Lung (tissue), 12 donors: ENCODE measurements around the gene PTPN18. TPM values are rescaled to one million over a fixed set of nuclear protein-coding genes. Genes with fewer than 3 reads are reported as not detected.

ENCODE experiments used
- ATAC-seq: fragments of 200-7000 bp; cut with Tn5 transposase; one replicate; pipeline ENCODE4 v1.9.1; 2020; ENCODE audit warnings: moderate number of reproducible peaks; ENCODE audit not compliant: insufficient read depth, low FRiP score
- DNase-seq, 3 donors: peaks; one replicate each; pipeline ENCODE4 v3.0.0-alpha.2; 2013 to 2017
- H3K27ac ChIP-seq, 2 donors: one replicate each; pipeline ENCODE4 v1.5.1; 2013; ENCODE audit warnings: mild to moderate bottlenecking in 2 of 2, moderate library complexity in 2 of 2, control low read depth in 1 of 2, inconsistent platforms in 1 of 2, low read depth in 1 of 2, low read length in 1 of 2
- H3K27me3 ChIP-seq, 3 donors: one replicate each; pipeline ENCODE4 v1.5.1; 2013; ENCODE audit warnings: low read length in 2 of 3; ENCODE audit not compliant: control insufficient read depth in 3 of 3, insufficient read depth in 3 of 3
- H3K36me3 ChIP-seq, 4 donors: one replicate each; pipeline ENCODE4 v1.5.1; 2013; ENCODE audit warnings: low read length in 4 of 4, mild to moderate bottlenecking in 1 of 4, moderate library complexity in 1 of 4; ENCODE audit not compliant: control insufficient read depth in 4 of 4, insufficient read depth in 4 of 4
- H3K4me1 ChIP-seq, 5 donors: one replicate each; pipeline ENCODE4 v1.5.1; 2013; ENCODE audit warnings: low read length in 5 of 5, mild to moderate bottlenecking in 2 of 5, moderate library complexity in 1 of 5; ENCODE audit not compliant: control insufficient read depth in 5 of 5, insufficient read depth in 5 of 5
- H3K4me3 ChIP-seq: one replicate; pipeline ENCODE4 v1.5.1; 2013; ENCODE audit warnings: mild to moderate bottlenecking, control low read depth, moderate library complexity
- H3K9ac ChIP-seq, 2 donors: one replicate each; pipeline ENCODE4 v1.5.1; 2013; ENCODE audit warnings: low read length in 2 of 2, control low read depth in 1 of 2; ENCODE audit not compliant: insufficient read depth in 1 of 2
- H3K9me3 ChIP-seq, 4 donors: one replicate each; pipeline ENCODE4 v1.5.1; 2013; ENCODE audit warnings: low read length in 3 of 4, mild to moderate bottlenecking in 1 of 4, moderate library complexity in 1 of 4; ENCODE audit not compliant: control insufficient read depth in 4 of 4, insufficient read depth in 3 of 4
- CTCF ChIP-seq: IDR thresholded peaks from 2 replicates; pipeline ENCODE4 v1.5.1; 2012; ENCODE audit warnings: mild to moderate bottlenecking; ENCODE audit errors: control extremely low read depth, extremely low read depth
- WGBS, 2 donors: extraction: QIAGEN DNeasy Blood & Tissue Kit; methylation state at CpG; one replicate each; pipeline ENCODE4 v1.1.7; 2013; 5-methylcytosine and 5-hydroxymethylcytosine counted together
- polyA plus RNA-seq, 2 donors: library from polyadenylated mRNA; stranded (reverse); fragments of 200-250 nt; gene quantifications; one replicate each; pipeline ENCODE4 v1.2.1, GENCODE V29; 2013
- total RNA-seq, 2 donors: library from RNA; depleted of rRNA in 1 of 2; stranded (reverse); fragments of >200 nt in 1 of 2; gene quantifications; one replicate each; pipeline ENCODE4 v1.2.1, GENCODE V29; 2014 to 2021
- donor health status: control.
- donor health status: control.
- donor health status: Bipolar disorder and iron deficiency.
- donor health status: healthy.
- donor health status: DM: yes; HTN: yes; CAD: no.

The PTPN18 gene
- total and polyA plus RNA-seq, 4 donors = 29.2 to 88.3 (median 59.7) TPM

GRCh38 chr2:130366720-130367119 is 10.9 kb downstream of the PTPN18 start:
- no peak overlapping the region for H3K9ac ChIP-seq
- DNase-seq (no peak), ATAC-seq (no peak)
- H3K4me1 ChIP-seq = peaks cover 0 to 9% (median 4%) of the 10 kb centered on the region in 5 donors
- peaks cover 0 to 5% (median 3%) of the 10 kb centered on the region in 4 donors for H3K36me3 ChIP-seq
- WGBS, 2 donors = 64 to 71% methylated on average over 1 of the region's 1 CpG
- H3K4me3 ChIP-seq = no peak overlapping the region
- no peaks in the 10 kb centered on the region for H3K9me3 ChIP-seq
- H3K27ac ChIP-seq = no peak overlapping the region
- TF ChIP-seq CTCF = no peak
- H3K27me3 ChIP-seq = no peaks in the 10 kb centered on the region

GRCh38 chr2:130368786-130369185 is 12.9 kb downstream of the PTPN18 start:
- WGBS, 2 donors = 86 to 95% methylated on average over 5 of the region's 5 CpGs
- Histone ChIP-seq H3K4me3 (no peak overlapping the region), H3K36me3 (peaks cover 0 to 5% (median 3%) of the 10 kb centered on the region in 4 donors), H3K9me3 (no peaks in the 10 kb centered on the region), H3K4me1 (peaks cover 0 to 20% (median 14%) of the 10 kb centered on the region in 5 donors), H3K9ac (no peak overlapping the region), H3K27ac (peak overlapping the region in 1 of 2 donors; percentile 33), H3K27me3 (no peaks in the 10 kb centered on the region)
- no peak for TF ChIP-seq CTCF
- DNase-seq (no peak), ATAC-seq (no peak)

- H3K9me3 ChIP-seq = no peaks in the 10 kb centered on the region
- H3K27ac ChIP-seq = no peak overlapping the region
- H3K36me3 ChIP-seq = peaks cover 0 to 5% (median 3%) of the 10 kb centered on the region in 4 donors
- DNase-seq (no peak), ATAC-seq (no peak)
- no peak overlapping the region for H3K4me3 ChIP-seq
- H3K4me1 ChIP-seq = peaks cover 0 to 21% (median 16%) of the 10 kb centered on the region in 5 donors
- H3K27me3 ChIP-seq = no peaks in the 10 kb centered on the region
- TF ChIP-seq CTCF = no peak
- no peak overlapping the region for H3K9ac ChIP-seq
These were observed 13.6 kb downstream of the PTPN18 start for GRCh38 chr2:130369311-130369964.

DNA sequence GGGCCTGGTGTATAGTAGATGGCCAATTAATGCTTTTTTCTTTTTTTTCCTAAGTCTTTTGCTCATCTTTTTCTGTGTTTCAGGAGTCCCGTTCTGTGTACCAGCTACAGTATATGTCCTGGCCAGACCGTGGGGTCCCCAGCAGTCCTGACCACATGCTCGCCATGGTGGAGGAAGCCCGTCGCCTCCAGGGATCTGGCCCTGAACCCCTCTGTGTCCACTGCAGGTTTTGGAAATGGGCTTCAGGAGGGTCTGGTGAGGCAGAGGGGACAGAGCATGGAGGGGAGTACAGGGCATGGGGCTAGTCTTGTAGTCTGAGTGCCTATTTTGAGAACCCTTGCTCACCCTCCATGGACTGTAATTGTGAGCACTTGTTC is 14.1 kb downstream of the PTPN18 start:
- TF ChIP-seq CTCF = no peak
- 96 to 97% methylated on average over 5 of the region's 5 CpGs for WGBS, 2 donors
- DNase-seq = no peak

More for the DNA sequence above, 14.1 kb downstream of the PTPN18 start:
- Histone ChIP-seq H3K9me3 (no peaks in the 10 kb centered on the region), H3K4me3 (no peak overlapping the region), H3K27ac (no peak overlapping the region), H3K36me3 (peaks cover 0 to 5% (median 3%) of the 10 kb centered on the region in 4 donors), H3K9ac (no peak overlapping the region), H3K27me3 (no peaks in the 10 kb centered on the region), H3K4me1 (peaks cover 0 to 21% (median 16%) of the 10 kb centered on the region in 5 donors)
- ATAC-seq = no peak
